Suprapubic skin (tissue), 4 donors: ENCODE results near the gene XYLT1. TPM values are rescaled to one million over a fixed set of nuclear protein-coding genes. Genes with fewer than 3 reads are reported as not detected.

Experiments
- DNase-seq, 2 donors: peaks; one replicate each; pipeline ENCODE4 v3.0.0-alpha.2; 2019; ENCODE audit warnings: low spot score in 2 of 2
- H3K27ac ChIP-seq: fragments of 200-600 bp; sonication (generic); one replicate; pipeline ENCODE4 v1.5.1; 2019
- H3K27me3 ChIP-seq: fragments of 200-600 bp; sonication (generic); one replicate; pipeline ENCODE4 v1.5.1; 2019
- H3K36me3 ChIP-seq: fragments of 200-600 bp; sonication (generic); one replicate; pipeline ENCODE4 v1.5.1; 2019
- H3K4me1 ChIP-seq: fragments of 200-600 bp; sonication (generic); one replicate; pipeline ENCODE4 v1.5.1; 2019
- H3K4me3 ChIP-seq: fragments of 200-600 bp; sonication (generic); one replicate; pipeline ENCODE4 v1.5.1; 2019; ENCODE audit warnings: mild to moderate bottlenecking
- H3K9me3 ChIP-seq: fragments of 200-600 bp; sonication (generic); one replicate; pipeline ENCODE4 v1.5.1; 2019
- EP300 ChIP-seq: sonication (generic); formaldehyde crosslinking; IDR thresholded peaks from one replicate; pipeline ENCODE4 v1.6.1; 2017; ENCODE audit warnings: antibody characterized with exemption
- POLR2A ChIP-seq, 2 donors: fragments of 450-650 bp; IDR thresholded peaks; one replicate each; pipeline ENCODE4 v1.6.1; 2017; ENCODE audit warnings: antibody characterized with exemption in 2 of 2, mild to moderate bottlenecking in 2 of 2, moderate library complexity in 2 of 2
- POLR2AphosphoS5 ChIP-seq, 3 donors: sonication (generic); formaldehyde crosslinking; IDR thresholded peaks; one replicate each; pipeline ENCODE4 v1.6.1; 2017; ENCODE audit warnings: antibody characterized with exemption in 3 of 3
- WGBS: methylation state at CpG from one replicate; pipeline ENCODE4 v1.1.5; 2018; 5-methylcytosine and 5-hydroxymethylcytosine counted together
- total RNA-seq, 4 donors: library from RNA; depleted of rRNA; stranded (reverse); fragments of >200 nt; gene quantifications; one replicate each; pipeline ENCODE4 v1.1.0, GENCODE V29; 2016
- TF ChIP-seq, protein P1 (sequence below), 2 donors: fragments of 200-600 bp in 1 of 2; fragments of 450-650 bp in 1 of 2; sonication (generic) in 1 of 2; IDR thresholded peaks; one replicate each; pipeline ENCODE4 v1.5.1; 2016 to 2019; ENCODE audit warnings: antibody characterized with exemption in 2 of 2, mild to moderate bottlenecking in 1 of 2, moderate library complexity in 1 of 2

The XYLT1 gene
- total RNA-seq, 4 donors from 2014 or later = 23.5 to 30.6 (median 25.7) TPM

DNA sequence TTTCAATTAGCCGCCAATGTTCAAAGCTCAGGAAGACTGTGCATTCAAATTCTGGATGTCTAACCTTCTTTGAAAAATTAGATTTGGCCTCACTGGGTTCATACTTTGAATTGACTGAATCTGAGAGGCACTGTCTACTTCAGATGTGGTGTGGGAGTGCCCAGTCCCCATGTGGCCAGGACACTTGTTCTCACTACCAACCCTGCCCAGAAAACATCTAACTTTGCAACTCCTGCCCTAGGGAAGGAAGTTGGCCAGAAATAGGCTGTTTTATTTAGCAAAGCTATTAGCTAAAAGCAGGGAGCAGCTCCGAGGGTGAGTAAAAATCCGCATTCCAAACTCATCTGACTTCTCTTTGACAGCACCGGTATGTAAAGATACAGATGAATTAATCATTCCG, 86.3 kb downstream of the XYLT1 start:
- no peak overlapping the region for H3K27ac ChIP-seq
- WGBS = 67% methylated on average over 5 of the region's 5 CpGs
- no peak for DNase-seq

GRCh38 chr16:17382949-17383863, 87.6 kb downstream of the XYLT1 start:
- Histone ChIP-seq H3K4me1 (peaks cover 28% of the 10 kb centered on the region), H3K27ac (no peak overlapping the region)

More for the DNA sequence above, 86.3 kb downstream of the XYLT1 start:
- Histone ChIP-seq H3K9me3 (no peaks in the 10 kb centered on the region), H3K36me3 (no peaks in the 10 kb centered on the region), H3K4me1 (peaks cover 16% of the 10 kb centered on the region), H3K27me3 (no peaks in the 10 kb centered on the region), H3K4me3 (no peak overlapping the region)
- TF ChIP-seq, protein P1, sequence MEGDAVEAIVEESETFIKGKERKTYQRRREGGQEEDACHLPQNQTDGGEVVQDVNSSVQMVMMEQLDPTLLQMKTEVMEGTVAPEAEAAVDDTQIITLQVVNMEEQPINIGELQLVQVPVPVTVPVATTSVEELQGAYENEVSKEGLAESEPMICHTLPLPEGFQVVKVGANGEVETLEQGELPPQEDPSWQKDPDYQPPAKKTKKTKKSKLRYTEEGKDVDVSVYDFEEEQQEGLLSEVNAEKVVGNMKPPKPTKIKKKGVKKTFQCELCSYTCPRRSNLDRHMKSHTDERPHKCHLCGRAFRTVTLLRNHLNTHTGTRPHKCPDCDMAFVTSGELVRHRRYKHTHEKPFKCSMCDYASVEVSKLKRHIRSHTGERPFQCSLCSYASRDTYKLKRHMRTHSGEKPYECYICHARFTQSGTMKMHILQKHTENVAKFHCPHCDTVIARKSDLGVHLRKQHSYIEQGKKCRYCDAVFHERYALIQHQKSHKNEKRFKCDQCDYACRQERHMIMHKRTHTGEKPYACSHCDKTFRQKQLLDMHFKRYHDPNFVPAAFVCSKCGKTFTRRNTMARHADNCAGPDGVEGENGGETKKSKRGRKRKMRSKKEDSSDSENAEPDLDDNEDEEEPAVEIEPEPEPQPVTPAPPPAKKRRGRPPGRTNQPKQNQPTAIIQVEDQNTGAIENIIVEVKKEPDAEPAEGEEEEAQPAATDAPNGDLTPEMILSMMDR (IDR thresholded peaks at IDR 0.05) = no peak
- TF ChIP-seq POLR2AphosphoS5 (IDR thresholded peaks at IDR 0.05) = no peak
- no peak for TF ChIP-seq EP300
- no peak for TF ChIP-seq POLR2A (IDR thresholded peaks at IDR 0.05)

GRCh38 chr16:17382514-17382913, 88.2 kb downstream of the XYLT1 start:
- Histone ChIP-seq H3K27me3 (no peaks in the 10 kb centered on the region), H3K27ac (no peak overlapping the region), H3K4me3 (no peak overlapping the region), H3K9me3 (no peaks in the 10 kb centered on the region), H3K36me3 (no peaks in the 10 kb centered on the region), H3K4me1 (peaks cover 31% of the 10 kb centered on the region)
- 88% methylated on average over 6 of the region's 6 CpGs for WGBS
- TF ChIP-seq POLR2AphosphoS5 (IDR thresholded peaks at IDR 0.05) (no peak), POLR2A (IDR thresholded peaks at IDR 0.05) (no peak), EP300 (no peak)
- TF ChIP-seq, protein P1 (IDR thresholded peaks at IDR 0.05) = no peak
- DNase-seq = no peak

More at GRCh38 chr16:17382949-17383863, 87.6 kb downstream of the XYLT1 start:
- H3K4me3 ChIP-seq = no peak overlapping the region
- 77% methylated on average over 14 of the region's 14 CpGs for WGBS
- no peak for DNase-seq
- TF ChIP-seq POLR2AphosphoS5 (IDR thresholded peaks at IDR 0.05) (no peak), POLR2A (IDR thresholded peaks at IDR 0.05) (no peak), EP300 (peak; percentile 52)
- TF ChIP-seq, protein P1 (IDR thresholded peaks at IDR 0.05) = no peak
- H3K27me3 ChIP-seq = no peaks in the 10 kb centered on the region
- H3K36me3 ChIP-seq = no peaks in the 10 kb centered on the region
- H3K9me3 ChIP-seq = no peaks in the 10 kb centered on the region

GRCh38 chr16:17381784-17382183, 89.0 kb downstream of the XYLT1 start:
- no peak overlapping the region for H3K27ac ChIP-seq

GRCh38 chr16:17380613-17381012, 90.1 kb downstream of the XYLT1 start:
- Histone ChIP-seq H3K4me1 (peaks cover 38% of the 10 kb centered on the region), H3K9me3 (no peaks in the 10 kb centered on the region), H3K27ac (no peak overlapping the region), H3K27me3 (no peaks in the 10 kb centered on the region), H3K36me3 (no peaks in the 10 kb centered on the region), H3K4me3 (no peak overlapping the region)
- DNase-seq = no peak
- WGBS = 79% methylated on average over 3 of the region's 3 CpGs
- TF ChIP-seq POLR2A (IDR thresholded peaks at IDR 0.05) (no peak), EP300 (peak; percentile 79)

More at GRCh38 chr16:17381784-17382183, 89.0 kb downstream of the XYLT1 start:
- Histone ChIP-seq H3K36me3 (no peaks in the 10 kb centered on the region), H3K27me3 (no peaks in the 10 kb centered on the region), H3K4me1 (peaks cover 34% of the 10 kb centered on the region), H3K9me3 (no peaks in the 10 kb centered on the region), H3K4me3 (no peak overlapping the region)
- no peak for DNase-seq
- WGBS = 93% methylated on average over 1 of the region's 1 CpG
- no peak for TF ChIP-seq EP300
- TF ChIP-seq, protein P1 (IDR thresholded peaks at IDR 0.05) = no peak
- no peak for TF ChIP-seq POLR2AphosphoS5 (IDR thresholded peaks at IDR 0.05)
- TF ChIP-seq POLR2A (IDR thresholded peaks at IDR 0.05) = no peak
